ENCODE measurements around the gene SLC5A5.

DNA sequence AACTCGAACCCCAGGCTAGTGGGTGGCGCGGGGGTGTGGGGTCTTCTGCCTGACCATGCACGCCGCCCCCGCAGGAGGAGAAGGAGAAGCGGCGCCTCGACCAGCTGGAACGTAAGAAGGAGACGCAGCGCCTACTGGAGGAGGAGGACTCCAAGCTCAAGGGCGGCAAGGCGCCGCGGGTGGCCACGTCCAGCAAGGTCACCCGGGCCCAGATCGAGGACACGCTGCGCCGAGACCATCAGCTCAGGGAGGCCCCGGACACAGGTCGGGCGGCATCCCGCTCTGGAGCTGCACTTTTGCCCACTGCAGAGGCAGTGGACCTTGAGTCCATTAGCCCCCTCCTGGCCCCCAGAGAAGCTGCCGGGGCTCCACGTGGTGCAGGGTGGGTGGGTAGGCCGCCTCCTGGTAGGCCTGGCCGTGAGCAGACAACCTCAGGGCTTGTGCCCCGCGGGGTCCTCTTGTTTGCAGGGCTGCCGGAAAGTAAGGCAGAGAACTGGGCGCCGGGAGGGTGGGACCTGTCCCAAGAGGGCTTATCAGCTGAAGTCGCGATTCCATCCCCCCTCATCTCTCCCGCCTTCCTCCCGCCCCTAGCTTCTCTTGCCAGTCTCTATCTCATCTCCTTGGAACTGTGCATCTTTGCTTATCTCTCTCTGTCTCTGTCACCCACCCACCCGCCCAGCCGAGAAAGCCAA, 71.0 kb downstream of the SLC5A5 start:
- no peak for TF ChIP-seq POLR2A (IDR thresholded peaks at IDR 0.05)
- TF ChIP-seq, protein P1, sequence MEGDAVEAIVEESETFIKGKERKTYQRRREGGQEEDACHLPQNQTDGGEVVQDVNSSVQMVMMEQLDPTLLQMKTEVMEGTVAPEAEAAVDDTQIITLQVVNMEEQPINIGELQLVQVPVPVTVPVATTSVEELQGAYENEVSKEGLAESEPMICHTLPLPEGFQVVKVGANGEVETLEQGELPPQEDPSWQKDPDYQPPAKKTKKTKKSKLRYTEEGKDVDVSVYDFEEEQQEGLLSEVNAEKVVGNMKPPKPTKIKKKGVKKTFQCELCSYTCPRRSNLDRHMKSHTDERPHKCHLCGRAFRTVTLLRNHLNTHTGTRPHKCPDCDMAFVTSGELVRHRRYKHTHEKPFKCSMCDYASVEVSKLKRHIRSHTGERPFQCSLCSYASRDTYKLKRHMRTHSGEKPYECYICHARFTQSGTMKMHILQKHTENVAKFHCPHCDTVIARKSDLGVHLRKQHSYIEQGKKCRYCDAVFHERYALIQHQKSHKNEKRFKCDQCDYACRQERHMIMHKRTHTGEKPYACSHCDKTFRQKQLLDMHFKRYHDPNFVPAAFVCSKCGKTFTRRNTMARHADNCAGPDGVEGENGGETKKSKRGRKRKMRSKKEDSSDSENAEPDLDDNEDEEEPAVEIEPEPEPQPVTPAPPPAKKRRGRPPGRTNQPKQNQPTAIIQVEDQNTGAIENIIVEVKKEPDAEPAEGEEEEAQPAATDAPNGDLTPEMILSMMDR (IDR thresholded peaks at IDR 0.05), result no peak
